SK-N-SH (cell line): ENCODE measurements around the gene MOCS3. TPM values are rescaled to one million over a fixed set of nuclear protein-coding genes. Genes with fewer than 3 reads are reported as not detected.

Experiments
- CTCF ChIA-PET: fragments of 300-600, 350-600 bp; formaldehyde crosslinking; extraction: SDS; loops from one replicate; lab custom pipeline; 2021; lab: Yijun Ruan, JAX
- POLR2A ChIA-PET: fragments of 350-600 bp; sonication (Branson Sonifier 250); formaldehyde crosslinking; extraction: SDS; loops from one replicate; lab custom pipeline; 2020; ENCODE audit warnings: antibody characterized with exemption, inconsistent platforms; lab: Yijun Ruan, JAX
- DNase-seq: peaks from one replicate; pipeline ENCODE4 v3.0.0; 2012
- H2AFZ ChIP-seq: fragments of 200-600 bp; sonication (generic); 2 replicates; pipeline ENCODE4 v1.8.1; 2016; ENCODE audit warnings: antibody characterized with exemption, mild to moderate bottlenecking, low read depth
- H3F3A ChIP-seq: fragments of 200-600 bp; sonication (generic); replicated peaks from 2 replicates; pipeline ENCODE3; 2016; ENCODE audit warnings: antibody characterized with exemption, mild to moderate bottlenecking; ENCODE audit not compliant: insufficient read depth
- H3K27ac ChIP-seq, 2 experiments: fragments of 200-500 bp in 1 of 2; fragments of 200-600 bp in 1 of 2; sonication (Bioruptor generic) in 1 of 2; sonication (generic), shearing (Covaris generic) in 1 of 2; 2 replicates each; pipeline versions ENCODE4 v1.5.1 to v1.6.1; 2014 to 2016; ENCODE audit warnings: low read depth in 2 of 2, inconsistent platforms in 1 of 2, low read length in 1 of 2, mild to moderate bottlenecking in 1 of 2, mixed read lengths in 1 of 2
- H3K27me3 ChIP-seq: fragments of 200-600 bp; sonication (generic), shearing (Covaris generic); 2 replicates; pipeline ENCODE4 v1.6.1; 2016; ENCODE audit warnings: mixed run types; ENCODE audit not compliant: insufficient read depth
- H3K36me3 ChIP-seq, 2 experiments: fragments of 200-500 bp in 1 of 2; fragments of 200-600 bp in 1 of 2; sonication (Bioruptor generic) in 1 of 2; sonication (generic) in 1 of 2; replicated peaks in 1 of 2; 2 replicates each; pipeline versions ENCODE3 to v1.5.1; 2014 to 2016; ENCODE audit warnings: low read length in 1 of 2, mild to moderate bottlenecking in 1 of 2; ENCODE audit not compliant: insufficient read depth in 2 of 2, control insufficient read depth in 1 of 2
- H3K4me1 ChIP-seq, 2 experiments: fragments of 200-500 bp in 1 of 2; fragments of 200-600 bp in 1 of 2; sonication (Bioruptor generic) in 1 of 2; sonication (generic), shearing (Covaris generic) in 1 of 2; 2 replicates each; pipeline versions ENCODE4 v1.5.1 to v1.6.1; 2014 to 2016; ENCODE audit warnings: low read depth in 1 of 2, low read length in 1 of 2, mixed run types in 1 of 2; ENCODE audit not compliant: insufficient read depth in 2 of 2, control insufficient read depth in 1 of 2
- H3K4me2 ChIP-seq: fragments of 200-600 bp; sonication (generic), shearing (Covaris generic); 2 replicates; pipeline ENCODE4 v1.6.1; 2017; ENCODE audit warnings: mixed run types
- H3K4me3 ChIP-seq, 2 experiments: fragments of 200-500 bp in 1 of 2; fragments of 200-600 bp in 1 of 2; sonication (Bioruptor generic) in 1 of 2; sonication (generic), shearing (Covaris generic) in 1 of 2; 2 replicates each; pipeline versions ENCODE4 v1.5.1 to v1.8.1; 2014 to 2016; ENCODE audit warnings: low read depth in 2 of 2, inconsistent platforms in 1 of 2, low read length in 1 of 2, mild to moderate bottlenecking in 1 of 2, mixed read lengths in 1 of 2, moderate library complexity in 1 of 2
- H3K79me2 ChIP-seq: fragments of 200-600 bp; sonication (generic); 2 replicates; pipeline ENCODE4 v1.8.1; 2017; ENCODE audit warnings: mild to moderate bottlenecking; ENCODE audit not compliant: insufficient read depth
- H3K9ac ChIP-seq: fragments of 200-600 bp; sonication (generic); 2 replicates; pipeline ENCODE4 v1.6.1; 2017; ENCODE audit warnings: mixed run types
- H3K9me2 ChIP-seq: fragments of 200-600 bp; sonication (generic); 2 replicates; pipeline ENCODE4 v1.6.1; 2017; ENCODE audit warnings: mixed run types
- H3K9me3 ChIP-seq: fragments of 200-600 bp; sonication (generic); 2 replicates; pipeline ENCODE4 v1.6.1; 2017; ENCODE audit warnings: mixed run types, mild to moderate bottlenecking, moderate library complexity
- H4K20me1 ChIP-seq: fragments of 200-600 bp; sonication (generic); 2 replicates; pipeline ENCODE4 v1.6.1; 2017; ENCODE audit warnings: mild to moderate bottlenecking, mixed run types; ENCODE audit not compliant: insufficient read depth
- EP300 ChIP-seq, 2 experiments: IDR thresholded peaks; 2 replicates each; pipeline versions ENCODE4 v1.4.0 to v1.6.1; 2012; ENCODE audit warnings: borderline replicate concordance in 1 of 2, low read depth in 1 of 2, low read length in 1 of 2
- EZH2phosphoT487 ChIP-seq: fragments of 200-600 bp; sonication (generic); IDR thresholded peaks from 2 replicates; pipeline ENCODE4 v1.6.1; 2017; ENCODE audit warnings: low read depth, mixed run types, mild to moderate bottlenecking, antibody characterized with exemption, moderate library complexity, borderline replicate concordance
- FOSL2 ChIP-seq: IDR thresholded peaks from 2 replicates; pipeline ENCODE4 v1.4.0; 2012; ENCODE audit warnings: low read depth, mild to moderate bottlenecking, moderate library complexity, borderline replicate concordance
- FOXJ3 ChIP-seq: sonication (generic); formaldehyde crosslinking; IDR thresholded peaks from 2 replicates; pipeline ENCODE4 v1.5.1; 2020; ENCODE audit warnings: mild to moderate bottlenecking, missing genetic modification reagents
- FOXM1 ChIP-seq: IDR thresholded peaks from 2 replicates; pipeline ENCODE4 v1.4.0; 2012; ENCODE audit warnings: low read depth, mild to moderate bottlenecking
- GABPA ChIP-seq: IDR thresholded peaks from 2 replicates; pipeline ENCODE4 v1.4.0; 2012; ENCODE audit warnings: low read depth, mild to moderate bottlenecking
- RAD21 ChIP-seq: IDR thresholded peaks from 2 replicates; pipeline ENCODE4 v1.6.1; 2012; ENCODE audit warnings: mild to moderate bottlenecking, low read length
- RCOR1 ChIP-seq: fragments of 150-350 bp; IDR thresholded peaks from 2 replicates; pipeline ENCODE4 v1.6.1; 2017; ENCODE audit warnings: antibody characterized with exemption, low read length
- SIN3A ChIP-seq: IDR thresholded peaks from 2 replicates; pipeline ENCODE4 v1.6.1; 2012; ENCODE audit warnings: low read depth, mild to moderate bottlenecking, low read length, moderate library complexity, borderline replicate concordance
- TCF12 ChIP-seq: IDR thresholded peaks from 2 replicates; pipeline ENCODE4 v1.4.0; 2012
- WGBS: methylation state at CpG from one replicate; pipeline ENCODE4 v1.1.6; 2017; ENCODE audit warnings: low lambda C conversion rate; 5-methylcytosine and 5-hydroxymethylcytosine counted together
- polyA plus RNA-seq, 3 experiments: library from polyadenylated mRNA; depleted of rRNA; stranded (reverse); fragments of >200 nt; gene quantifications; 2 replicates each; pipeline ENCODE4 v1.2.3, GENCODE V29; 2012
- TF ChIP-seq, protein P1 (sequence below): IDR thresholded peaks from 2 replicates; pipeline ENCODE4 v1.4.0; 2012; ENCODE audit warnings: low read depth
- TF ChIP-seq, protein P2 (sequence below): IDR thresholded peaks from 2 replicates; pipeline ENCODE4; 2012
- TF ChIP-seq, protein P3 (sequence below): IDR thresholded peaks from 2 replicates; pipeline ENCODE4 v1.4.0; 2012; ENCODE audit warnings: low read depth, borderline replicate concordance

MOCS3 gene
- polyA plus RNA-seq, 1 of the 3 experiments (the other 2 are of a cell fraction): 4.0 TPM

DNA sequence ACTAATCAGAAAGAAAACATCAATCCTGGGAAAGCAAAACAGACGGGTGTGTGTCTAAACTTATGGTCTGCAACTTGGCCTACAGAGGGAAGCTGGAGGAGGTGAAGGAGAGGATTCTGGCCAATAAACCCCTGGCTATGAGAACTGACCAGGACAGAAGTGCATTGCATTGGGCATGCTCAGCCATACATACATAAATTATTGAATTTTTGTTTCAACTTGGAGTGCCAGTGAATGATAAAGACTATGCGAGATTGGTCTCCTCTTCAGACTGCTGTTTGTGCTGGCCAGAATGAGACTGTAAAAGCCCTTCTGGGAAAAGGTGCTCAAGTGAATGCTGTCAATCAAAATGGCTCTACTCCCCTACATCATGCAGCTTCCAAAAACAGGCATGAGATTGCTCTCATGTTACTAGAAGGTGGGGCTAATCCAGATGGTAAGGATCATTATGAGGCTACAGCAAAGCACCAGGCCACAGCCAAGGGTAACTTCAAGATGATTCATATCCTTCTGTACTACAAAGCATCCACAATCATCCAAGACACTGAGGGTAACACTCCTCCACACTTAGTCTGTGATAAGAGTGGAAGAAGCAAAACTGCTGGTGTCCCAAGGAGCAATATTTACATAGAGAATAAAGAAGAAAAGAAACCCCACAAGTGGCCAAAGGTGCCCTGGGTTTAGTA lies 44.8 kb upstream of the MOCS3 start (continued):
- TF ChIP-seq, protein P1, sequence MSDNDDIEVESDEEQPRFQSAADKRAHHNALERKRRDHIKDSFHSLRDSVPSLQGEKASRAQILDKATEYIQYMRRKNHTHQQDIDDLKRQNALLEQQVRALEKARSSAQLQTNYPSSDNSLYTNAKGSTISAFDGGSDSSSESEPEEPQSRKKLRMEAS: 0 out of 2 replicates have a peak, but pooled peaks have one; percentile 49

DNA sequence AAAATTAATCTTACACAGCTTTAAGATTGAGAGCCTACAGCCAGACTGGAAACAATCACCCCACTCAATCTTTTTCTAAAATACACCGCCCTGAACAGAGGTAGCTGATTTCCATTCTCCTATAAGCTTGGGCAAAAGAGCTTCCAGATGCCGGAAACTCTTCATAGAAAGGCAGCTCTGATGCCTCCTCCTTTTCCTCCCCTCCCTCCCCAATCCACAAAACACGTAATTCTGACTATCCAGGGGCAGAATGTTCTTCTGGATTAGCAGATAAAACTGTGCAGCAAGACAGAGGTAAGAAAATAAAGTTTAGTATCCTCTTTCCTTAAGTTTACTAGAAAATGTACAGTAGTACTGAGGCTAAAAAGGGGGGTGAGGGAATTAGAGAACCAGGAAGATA lies 43.2 kb upstream of the MOCS3 start:
- H3K27ac ChIP-seq: peak overlapping the region; percentile 71
- DNase-seq: peak; percentile 32
- peaks cover 97% of the 10 kb centered on the region for H3K79me2 ChIP-seq
- no peaks in the 10 kb centered on the region for H3K9me2 ChIP-seq
- 32% methylated on average over 3 of the region's 3 CpGs for WGBS
- CTCF ChIA-PET: interaction anchor here (1.5 to 11.5 kb wide), 4 partner anchors 10 to 121 kb away, joined by 3 to 137 read pairs (median 18); partner anchors contain the start of genes ADNP and BCAS4
- peaks cover 100% of the 10 kb centered on the region for H4K20me1 ChIP-seq
- POLR2A ChIA-PET: interaction anchor here (0.7 to 1.4 kb wide), 3 partner anchors 13 to 74 kb away, joined by 3 to 5 read pairs (median 3); partner anchors contain the start of gene ADNP
- no peaks in the 10 kb centered on the region for H3K27me3 ChIP-seq
- TF ChIP-seq RCOR1 (no peak), EP300 (IDR thresholded peaks at IDR 0.05; ENCODE audit: borderline replicate concordance in 1 of 2, low read depth in 1 of 2, low read length in 1 of 2) (0 out of 4 replicates have a peak, but pooled peaks of 1 of the 2 experiments have one; percentile 8), EZH2phosphoT487 (no peak), GABPA (peak; percentile 17; the same call in 1 of the 2 replicates), FOXJ3 (CRISPR knock-in tag) (no peak), FOXM1 (no peak), FOSL2 (0 out of 2 replicates have a peak, but pooled peaks have one; percentile 17), TCF12 (peak; percentile 63)
- TF ChIP-seq, protein P2, sequence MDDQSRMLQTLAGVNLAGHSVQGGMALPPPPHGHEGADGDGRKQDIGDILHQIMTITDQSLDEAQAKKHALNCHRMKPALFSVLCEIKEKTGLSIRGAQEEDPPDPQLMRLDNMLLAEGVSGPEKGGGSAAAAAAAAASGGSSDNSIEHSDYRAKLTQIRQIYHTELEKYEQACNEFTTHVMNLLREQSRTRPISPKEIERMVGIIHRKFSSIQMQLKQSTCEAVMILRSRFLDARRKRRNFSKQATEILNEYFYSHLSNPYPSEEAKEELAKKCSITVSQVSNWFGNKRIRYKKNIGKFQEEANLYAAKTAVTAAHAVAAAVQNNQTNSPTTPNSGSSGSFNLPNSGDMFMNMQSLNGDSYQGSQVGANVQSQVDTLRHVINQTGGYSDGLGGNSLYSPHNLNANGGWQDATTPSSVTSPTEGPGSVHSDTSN: peak; percentile 31; the same call in 1 of the 2 replicates
- TF ChIP-seq, all 33 proteins: peak for 5
- peaks cover 28 to 34% of the 10 kb centered on the region in 2 experiments for H3K36me3 ChIP-seq
- no peak overlapping the region for H2AFZ ChIP-seq
- H3K9me3 ChIP-seq: no peaks in the 10 kb centered on the region
- H3K4me1 ChIP-seq: peaks cover 54 to 73% of the 10 kb centered on the region in 2 experiments
- H3K4me2 ChIP-seq: peak overlapping the region; percentile 35; the same call in 1 of the 2 replicates
- peaks cover 76% of the 10 kb centered on the region for H3F3A ChIP-seq
- peak overlapping the region; percentile 22; the same call in 1 of the 2 replicates for H3K9ac ChIP-seq
- H3K4me3 ChIP-seq: no peak overlapping the region

DNA sequence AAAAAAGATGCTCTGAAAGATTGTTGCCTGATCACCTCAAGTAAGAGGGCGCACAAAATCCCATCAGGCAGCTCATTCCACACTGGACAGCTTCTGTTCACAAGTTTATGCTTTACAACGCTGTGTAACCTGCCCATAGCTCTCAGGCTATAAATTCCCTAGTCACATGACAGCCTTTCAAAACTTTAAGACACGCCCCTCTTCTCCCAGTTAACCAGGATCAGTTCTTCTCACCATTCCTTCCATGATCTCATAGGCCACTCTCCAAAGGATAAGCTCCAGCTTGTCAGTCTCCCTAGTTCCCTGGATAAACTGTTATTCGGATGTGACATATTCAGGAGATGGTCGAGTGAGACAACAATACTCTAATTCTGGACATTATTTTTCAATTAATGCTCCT lies 42.4 kb upstream of the MOCS3 start:
- H3K9me3 ChIP-seq: no peaks in the 10 kb centered on the region
- no peak overlapping the region for H2AFZ ChIP-seq
- no peak overlapping the region for H3K4me3 ChIP-seq
- ChIA-PET POLR2A (interaction anchor here (1.0 to 1.4 kb wide), 2 partner anchors 15 to 74 kb away, joined by 3 to 5 read pairs; partner anchors contain the start of gene ADNP), CTCF (interaction anchor here (1.5 to 11.5 kb wide), 3 partner anchors 14 to 122 kb away, joined by 3 to 137 read pairs (median 32); partner anchors contain the start of genes ADNP and BCAS4)
- peak overlapping the region; percentile 71 for H3K27ac ChIP-seq
- peaks cover 67% of the 10 kb centered on the region for H3F3A ChIP-seq
- 62% methylated on average over 5 of the region's 5 CpGs for WGBS
- no peak for DNase-seq
- peaks cover 100% of the 10 kb centered on the region for H4K20me1 ChIP-seq
- H3K27me3 ChIP-seq: no peaks in the 10 kb centered on the region
- peaks cover 31 to 34% of the 10 kb centered on the region in 2 experiments for H3K36me3 ChIP-seq
- H3K9ac ChIP-seq: no peak overlapping the region; the same call in 1 of the 2 replicates
- H3K4me2 ChIP-seq: peak overlapping the region; percentile 44; the same call in 1 of the 2 replicates
- peaks cover 99% of the 10 kb centered on the region for H3K79me2 ChIP-seq
- no peaks in the 10 kb centered on the region for H3K9me2 ChIP-seq
- TF ChIP-seq, protein P3, sequence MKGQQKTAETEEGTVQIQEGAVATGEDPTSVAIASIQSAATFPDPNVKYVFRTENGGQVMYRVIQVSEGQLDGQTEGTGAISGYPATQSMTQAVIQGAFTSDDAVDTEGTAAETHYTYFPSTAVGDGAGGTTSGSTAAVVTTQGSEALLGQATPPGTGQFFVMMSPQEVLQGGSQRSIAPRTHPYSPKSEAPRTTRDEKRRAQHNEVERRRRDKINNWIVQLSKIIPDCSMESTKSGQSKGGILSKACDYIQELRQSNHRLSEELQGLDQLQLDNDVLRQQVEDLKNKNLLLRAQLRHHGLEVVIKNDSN: peak; percentile 74
- no peak for TF ChIP-seq FOSL2
- TF ChIP-seq, protein P2: peak; percentile 47
- no peak for TF ChIP-seq SIN3A
- TF ChIP-seq RAD21: no peak
- H3K4me1 ChIP-seq: peaks cover 48 to 69% of the 10 kb centered on the region in 2 experiments
